ENCODE data around the gene MVK.

Gene MVK

GRCh38 chr12:109563291-109564284, 10.0 kb upstream of the MVK start:
- no peak for DNase-seq

DNA sequence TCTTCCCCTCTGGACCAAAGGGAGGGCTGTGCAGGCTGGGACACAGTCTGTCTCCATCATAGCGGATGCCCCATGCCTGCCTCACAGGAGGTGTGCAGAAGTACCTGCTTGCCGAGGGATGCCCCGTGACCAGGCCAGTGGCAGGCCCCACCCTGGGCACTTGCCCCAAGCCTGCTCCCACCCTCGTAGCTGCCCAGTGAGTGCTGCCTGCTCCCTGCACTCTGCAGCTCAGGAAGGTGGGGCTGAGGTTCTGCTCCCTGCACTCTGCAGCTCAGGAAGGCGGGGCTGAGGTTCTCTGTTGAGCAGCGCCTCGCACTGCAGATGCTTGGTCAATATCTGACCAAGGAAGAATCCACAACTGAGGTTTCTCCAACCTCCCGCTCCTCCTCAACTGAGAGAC, 7.2 kb upstream of the MVK start:
- no peak for DNase-seq

- no peak for DNase-seq
These were observed 6.3 kb upstream of the MVK start for GRCh38 chr12:109567296-109567695.

GRCh38 chr12:109567967-109568366, 5.6 kb upstream of the MVK start:
- DNase-seq, result no peak

- no peak for DNase-seq
These were observed 5.1 kb upstream of the MVK start for GRCh38 chr12:109568486-109568885.

GRCh38 chr12:109571773-109572505, 1.7 kb upstream of the MVK start:
- no peak for DNase-seq

DNA sequence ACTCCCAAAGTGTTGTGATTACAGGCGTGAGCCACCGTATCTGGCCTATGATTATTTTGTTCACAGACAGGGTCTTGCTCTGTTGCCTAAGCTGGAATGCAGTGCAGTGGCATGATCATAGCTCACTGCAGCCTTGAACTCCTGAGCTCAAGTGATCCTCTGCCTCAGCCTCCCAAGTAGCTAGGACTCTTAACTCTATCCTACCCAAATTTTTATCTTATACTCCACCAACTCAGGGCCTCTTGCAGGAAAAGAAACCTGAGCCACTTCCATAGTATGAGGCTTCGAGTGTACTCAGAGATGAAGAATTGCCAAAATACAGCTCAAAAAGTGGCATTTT, 1.1 kb upstream of the MVK start:
- no peak for DNase-seq

- DNase-seq, result no peak
These were observed 285 bp downstream of the MVK start for GRCh38 chr12:109573914-109574244.

GRCh38 chr12:109575683-109576082, 2.1 kb downstream of the MVK start:
- DNase-seq, result no peak

GRCh38 chr12:109577311-109577710, 3.7 kb downstream of the MVK start:
- no peak for DNase-seq

DNA sequence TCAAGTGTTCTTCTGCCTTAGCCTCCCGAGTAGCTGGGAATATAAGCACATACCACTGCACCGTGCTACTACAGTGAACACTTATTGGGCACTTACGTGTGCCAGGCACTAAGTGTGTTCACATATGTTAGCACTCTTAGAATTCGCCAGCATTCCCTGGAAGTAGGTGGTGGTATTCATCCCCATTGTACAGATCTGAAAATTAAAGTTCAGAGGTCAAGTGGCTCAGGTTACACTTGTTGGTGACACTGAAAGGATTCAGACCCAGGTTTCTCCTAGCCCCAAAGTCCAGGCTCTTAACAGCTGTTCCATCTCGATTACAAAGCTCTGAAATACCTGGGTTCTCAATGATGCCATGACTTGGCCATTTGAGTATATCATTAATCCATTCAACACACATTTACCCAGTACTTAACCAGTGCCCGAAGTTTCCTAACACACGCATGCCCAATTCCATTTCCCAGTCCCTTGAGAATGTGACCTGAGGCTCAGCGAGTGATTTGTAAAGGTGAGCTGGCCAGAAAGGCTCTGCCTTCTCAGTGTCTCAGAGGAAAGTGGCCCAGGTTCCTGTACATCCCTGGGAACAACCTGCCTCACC, 4.8 kb downstream of the MVK start:
- DNase-seq, result no peak

GRCh38 chr12:109579639-109580038, 6.0 kb downstream of the MVK start:
- no peak for DNase-seq

DNA sequence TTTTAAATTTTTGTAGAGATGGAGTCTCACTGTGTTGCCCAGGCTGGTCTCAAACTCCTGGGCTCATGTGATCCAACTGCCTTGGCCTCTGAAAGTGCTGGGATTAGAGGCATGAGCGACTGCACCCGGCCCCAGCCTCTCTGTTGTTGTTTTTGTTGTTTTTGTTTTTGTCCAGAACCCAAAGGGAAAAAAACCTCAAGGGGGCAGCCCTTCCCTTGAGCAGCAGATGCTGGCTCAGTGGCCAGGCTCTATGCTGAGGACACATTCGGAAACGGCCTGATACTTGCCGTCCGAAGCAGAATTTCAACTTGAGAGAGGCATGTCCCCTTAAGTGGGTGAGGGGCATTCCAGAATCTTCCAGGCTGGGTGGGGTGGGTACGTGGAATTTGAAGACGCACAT, 6.7 kb downstream of the MVK start:
- peak in 1 of 58 donors; percentile 15 for DNase-seq

- DNase-seq, result no peak
These were observed 7.2 kb downstream of the MVK start for GRCh38 chr12:109580684-109581333.

GRCh38 chr12:109581334-109581691, 7.7 kb downstream of the MVK start:
- no peak for DNase-seq

DNA sequence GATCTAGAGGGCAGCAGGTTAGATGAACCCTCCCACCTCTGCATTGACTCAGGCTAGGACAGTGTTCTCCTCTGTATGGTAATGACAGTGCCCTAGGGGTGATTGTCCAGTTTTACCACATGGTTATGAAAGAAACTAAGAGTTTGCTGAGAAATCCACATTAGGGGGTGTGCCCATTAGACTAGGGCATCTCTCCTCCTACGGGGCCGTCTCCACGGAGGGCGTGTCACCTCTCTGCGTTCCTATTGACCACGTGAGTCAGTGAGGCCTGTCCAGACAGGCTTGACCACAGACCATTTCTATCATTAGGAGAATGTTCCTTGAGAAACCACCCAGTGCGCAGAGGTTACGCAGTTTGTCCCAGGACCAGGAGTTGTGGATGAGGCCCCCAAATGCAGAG, 8.3 kb downstream of the MVK start:
- no peak for DNase-seq

- DNase-seq, result no peak
These were observed 9.0 kb downstream of the MVK start for GRCh38 chr12:109582636-109583035.

DNA sequence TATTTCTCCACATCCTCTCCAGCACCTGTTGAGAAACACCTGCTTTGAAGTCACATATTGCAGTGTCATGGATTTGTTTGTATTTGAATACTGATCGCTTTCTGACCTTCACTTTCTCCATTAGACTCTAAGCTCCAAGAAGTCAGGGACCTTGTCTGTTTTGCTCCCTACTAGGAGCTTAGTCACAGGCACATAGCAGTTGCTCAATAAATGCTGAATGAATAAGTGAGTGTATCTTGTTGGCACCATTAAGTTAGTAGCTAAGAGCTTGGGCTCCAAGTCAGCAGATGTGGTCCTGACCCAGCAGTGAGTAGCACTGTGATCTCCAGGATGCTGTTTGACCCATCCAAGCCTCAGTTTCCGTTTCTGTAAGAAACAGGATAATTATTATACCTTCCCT, 10.1 kb downstream of the MVK start:
- no peak for DNase-seq

DNA sequence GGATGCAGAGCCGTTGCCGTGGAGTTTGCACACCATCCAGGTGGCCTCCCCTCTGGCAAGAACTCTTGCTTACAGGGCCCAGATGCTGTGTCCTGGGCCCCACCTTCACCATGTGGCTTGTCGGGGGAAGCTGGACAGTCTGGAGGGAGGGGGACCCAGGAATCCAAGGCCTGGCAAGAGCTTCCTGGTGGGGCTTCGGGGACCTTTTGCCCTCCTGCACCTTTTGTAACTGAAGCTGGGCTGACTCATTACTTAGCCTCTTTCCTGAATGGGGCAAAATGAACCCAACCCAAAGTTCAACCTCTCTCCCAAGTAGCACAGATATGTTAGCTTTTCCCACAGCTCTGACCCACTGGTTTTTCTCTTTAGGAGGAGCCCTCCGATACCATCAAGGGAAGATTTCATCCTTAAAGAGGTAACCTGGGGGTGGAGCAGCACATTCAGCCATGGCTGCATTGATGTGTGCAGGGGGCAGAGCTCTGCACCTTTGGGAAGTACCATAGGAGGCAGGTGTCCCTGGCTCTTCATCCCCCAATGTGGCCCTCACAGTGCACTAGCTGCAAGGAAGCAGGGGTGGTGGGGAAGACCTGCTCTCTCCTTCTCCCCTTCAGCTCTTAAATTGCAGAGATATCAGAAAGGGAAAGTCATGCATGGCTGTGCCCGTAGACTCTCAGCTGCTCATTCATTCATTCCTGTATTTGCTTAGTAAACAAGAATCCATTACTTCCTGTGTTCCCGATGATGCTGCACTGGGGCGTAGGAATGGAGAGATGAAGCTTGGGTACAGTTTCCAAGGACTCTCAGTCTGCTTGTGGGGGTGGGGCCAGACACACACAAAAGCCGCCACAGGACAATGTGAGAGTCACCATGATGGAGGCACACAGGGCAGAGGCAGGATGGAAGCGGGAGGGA, 13.0 kb downstream of the MVK start:
- DNase-seq, result no peak

GRCh38 chr12:109587921-109588320, 14.3 kb downstream of the MVK start:
- no peak for DNase-seq
